ENCODE measurements around the gene TOMM40L.

Gene TOMM40L

GRCh38 chr1:161258439-161259344, 32.8 kb downstream of the TOMM40L start, which contains the start of gene PCP4L1:
Gene PCP4L1, plus strand, starts transcription at chr1:161258745. Its CDS starts 230 bp downstream, at chr1:161258975.
- DNase-seq = no peak

DNA sequence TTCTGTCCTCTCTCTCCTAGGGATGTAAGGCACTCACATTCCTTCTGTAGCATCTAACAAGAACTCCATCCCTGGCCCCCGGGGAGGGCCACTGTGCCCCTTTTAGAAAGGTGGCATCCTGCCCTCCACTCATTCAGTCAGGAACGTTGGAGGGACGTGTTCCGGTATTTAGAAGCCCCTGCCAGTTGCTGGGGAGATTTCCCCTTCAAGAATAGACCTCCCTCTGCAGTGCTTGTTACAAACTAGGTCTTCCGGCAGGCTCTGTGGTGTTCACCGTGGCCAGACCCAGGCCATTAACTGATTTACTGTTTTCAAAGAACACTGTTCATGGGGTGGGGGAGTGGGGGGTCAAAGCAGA, 33.5 kb downstream of the TOMM40L start:
- DNase-seq = no peak

DNA sequence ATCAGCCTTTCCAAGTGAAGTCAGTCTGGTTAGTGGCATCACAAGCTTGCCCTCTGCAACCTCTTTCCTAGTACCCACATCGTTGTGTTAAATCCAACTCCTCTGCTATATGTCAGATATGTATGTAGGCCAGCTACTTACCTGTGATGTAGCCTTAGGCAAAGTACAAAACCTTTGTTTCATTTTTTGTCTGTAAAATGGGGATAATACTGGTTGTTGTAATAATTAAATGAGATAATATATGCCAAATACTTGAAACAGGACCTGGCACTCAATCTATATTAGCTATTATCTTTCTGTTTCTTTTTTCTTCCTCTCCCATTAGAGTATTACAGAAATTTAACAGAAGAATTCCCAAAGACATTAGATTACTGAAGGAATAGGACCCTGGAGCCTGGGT, 33.9 kb downstream of the TOMM40L start:
- DNase-seq = no peak

DNA sequence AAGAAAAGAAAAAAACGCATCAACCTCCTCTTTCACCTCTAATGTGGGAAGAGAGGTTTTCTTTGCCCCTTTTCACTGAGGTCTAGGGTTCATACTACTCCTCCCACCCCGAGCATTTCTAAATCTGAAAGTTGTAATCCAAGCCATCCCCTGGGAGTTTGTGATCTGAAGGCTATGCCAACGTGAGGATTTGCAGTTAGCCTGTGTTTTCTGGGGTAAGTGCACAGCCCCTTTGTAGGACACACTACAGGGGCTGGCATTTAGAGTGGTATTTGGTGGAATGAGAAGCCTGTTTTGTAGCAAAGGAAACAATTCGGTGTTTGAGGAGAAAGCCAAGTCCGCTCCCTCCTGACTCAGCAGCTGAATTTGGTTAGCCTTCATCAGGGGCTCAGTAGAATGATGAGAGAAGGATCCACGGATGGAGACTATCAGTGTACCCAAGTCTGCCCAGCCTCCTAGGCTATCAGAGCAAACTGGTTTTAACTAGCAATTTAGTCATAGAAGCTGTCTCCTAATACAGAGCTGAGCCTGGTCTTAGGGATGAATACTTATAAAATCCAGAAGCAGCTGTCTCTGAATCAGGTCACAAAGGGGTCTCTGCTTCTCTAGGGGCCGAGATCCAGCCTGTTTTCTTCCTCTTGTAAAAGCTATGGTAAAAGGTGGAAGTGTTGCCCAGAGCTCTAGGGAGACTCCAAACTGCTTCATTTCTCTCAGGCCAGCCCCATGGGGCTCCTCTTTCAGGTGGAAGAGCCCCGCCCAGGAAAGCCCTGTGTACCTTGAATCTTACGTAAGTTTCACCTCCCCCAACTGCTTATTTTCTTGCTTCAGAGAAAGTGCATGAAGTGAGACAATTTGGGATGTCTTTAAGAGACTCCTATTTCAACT, 34.8 kb downstream of the TOMM40L start:
- no peak for DNase-seq

- DNase-seq = no peak
These were observed 35.7 kb downstream of the TOMM40L start for GRCh38 chr1:161261261-161262235.

- no peak for DNase-seq
These were observed 39.4 kb downstream of the TOMM40L start for GRCh38 chr1:161265305-161265704.

GRCh38 chr1:161266202-161266601, 40.3 kb downstream of the TOMM40L start:
- peak; percentile 34 for DNase-seq

DNA sequence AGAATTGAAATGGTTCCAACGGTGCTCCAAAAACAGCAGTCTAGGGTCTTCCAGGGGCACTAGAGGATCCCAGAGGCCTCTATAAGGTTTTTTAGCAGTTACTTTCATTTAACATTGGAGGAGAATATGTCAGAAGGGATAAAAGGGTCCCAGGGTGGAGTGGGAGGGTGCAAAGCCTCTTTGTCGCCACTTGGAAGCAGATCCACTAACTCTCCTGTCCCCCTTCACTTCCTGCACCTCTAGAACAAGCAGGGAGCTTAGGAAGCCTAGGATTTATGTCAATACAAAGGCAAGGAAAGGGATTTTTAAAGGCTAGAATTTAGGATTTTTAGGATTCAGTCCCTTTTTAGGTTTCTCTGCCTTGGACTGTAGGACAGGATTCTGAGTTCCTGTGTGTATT, 41.0 kb downstream of the TOMM40L start:
- DNase-seq = no peak

- no peak for DNase-seq
These were observed 41.5 kb downstream of the TOMM40L start for GRCh38 chr1:161267321-161267720.

DNA sequence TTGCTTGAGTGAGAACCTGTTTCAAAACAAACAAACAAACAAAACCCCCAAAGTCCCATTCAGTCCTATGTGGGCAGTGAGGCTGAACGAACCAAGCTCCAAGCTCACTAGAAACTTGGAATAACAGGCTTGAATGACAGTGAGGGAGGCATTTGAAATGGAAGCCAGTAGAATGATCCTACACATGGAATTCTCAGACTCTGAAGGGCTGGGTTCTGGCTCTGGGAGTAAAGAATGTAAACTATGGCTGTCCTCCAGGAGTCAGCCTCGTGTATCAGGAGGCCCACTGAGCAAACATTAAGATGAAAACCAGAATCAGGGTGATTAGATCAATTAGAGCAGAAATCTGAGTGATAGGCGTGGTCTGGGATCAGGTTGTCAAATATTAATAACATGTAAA, 47.5 kb downstream of the TOMM40L start:
- no peak for DNase-seq

GRCh38 chr1:161274874-161275273, 49.0 kb downstream of the TOMM40L start:
- no peak for DNase-seq

All from NCI-H226 (cell line).